OCI-LY3 (cell line): Measurements from ENCODE around the gene ITSN1.

Experiments
- H2AFZ ChIP-seq: fragments of 200-600, 300-600 bp; shearing (Covaris generic); 2 replicates; pipeline ENCODE4 v1.6.0; 2014; ENCODE audit warnings: antibody characterized with exemption, low read depth, low read length
- H3K27ac ChIP-seq: fragments of 200-600, 300-600 bp; sonication (generic); 2 replicates; pipeline ENCODE4 v1.5.1; 2014; ENCODE audit warnings: mild to moderate bottlenecking, low read length, moderate library complexity, mixed read lengths
- H3K27me3 ChIP-seq: fragments of 200-600, 300-600 bp; sonication (generic); 2 replicates; pipeline ENCODE4 v1.6.1; 2014; ENCODE audit warnings: low read depth, low read length, mixed read lengths
- H3K36me3 ChIP-seq: fragments of 200-600, 300-600 bp; sonication (generic); replicated peaks from 2 replicates; pipeline ENCODE3; 2014; ENCODE audit warnings: low read depth, low read length, mixed read lengths
- H3K4me1 ChIP-seq: fragments of 300-600, 200-600 bp; sonication (generic); 2 replicates; pipeline ENCODE4 v1.6.1; 2014; ENCODE audit warnings: low read length, mixed read lengths
- H3K4me2 ChIP-seq: fragments of 200-600, 300-600 bp; sonication (generic); 2 replicates; pipeline ENCODE4 v1.6.1; 2014; ENCODE audit warnings: low read length, mixed read lengths
- H3K4me3 ChIP-seq: fragments of 300-600, 200-600 bp; sonication (generic); 2 replicates; pipeline ENCODE4 v1.5.1; 2014; ENCODE audit warnings: antibody characterized with exemption, mild to moderate bottlenecking, low read length, moderate library complexity
- H3K79me2 ChIP-seq: fragments of 300-600, 200-600 bp; shearing (Covaris generic); 2 replicates; pipeline ENCODE4 v1.6.1; 2014; ENCODE audit warnings: mild to moderate bottlenecking, low read length, mixed read lengths
- H3K9ac ChIP-seq: fragments of 300-600, 200-600 bp; shearing (Covaris generic); 2 replicates; pipeline ENCODE4 v1.6.0; 2014; ENCODE audit warnings: mild to moderate bottlenecking, low read length, moderate library complexity
- H3K9me3 ChIP-seq: fragments of 200-600, 300-600 bp; shearing (Covaris generic); 2 replicates; pipeline ENCODE4 v1.6.1; 2014; ENCODE audit warnings: low read length, mixed read lengths; ENCODE audit not compliant: insufficient read depth
- H4K20me1 ChIP-seq: fragments of 200-600, 300-600 bp; sonication (generic); 2 replicates; pipeline ENCODE4 v1.6.1; 2016; ENCODE audit warnings: low read length, mixed read lengths; ENCODE audit not compliant: insufficient read depth
- EZH2phosphoT487 ChIP-seq: fragments of 200-600 bp; shearing (Covaris generic); IDR thresholded peaks from 2 replicates; pipeline ENCODE4 v1.6.1; 2018; ENCODE audit warnings: antibody characterized with exemption, mixed run types, low read depth
- TF ChIP-seq, protein P1 (sequence below): fragments of 200-600, 300-600 bp; sonication (generic); IDR thresholded peaks from 2 replicates; pipeline ENCODE4 v1.5.1; 2014; ENCODE audit warnings: antibody characterized with exemption, low read length, low read depth

Gene ITSN1

DNA sequence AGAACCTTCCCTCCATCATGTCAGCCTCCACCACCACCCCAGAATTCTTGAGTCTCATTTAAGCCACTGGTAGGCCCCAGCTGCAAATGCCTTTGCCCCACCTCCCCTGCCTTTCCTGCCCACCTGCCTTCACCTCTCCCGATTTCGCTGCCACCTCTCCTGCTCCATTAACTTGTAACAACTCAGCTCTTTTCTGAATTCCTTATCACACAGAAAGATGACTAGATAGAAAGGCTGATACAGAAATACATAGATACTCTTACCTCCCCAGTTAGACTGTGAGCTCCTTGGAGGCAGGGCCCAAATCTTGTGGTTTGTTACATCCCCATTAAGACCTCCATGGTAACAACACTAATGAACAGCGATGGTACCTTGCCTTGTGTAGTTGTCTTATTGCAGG, 203.8 kb downstream of the ITSN1 start:
- no peak overlapping the region for H3K9ac ChIP-seq
- no peaks in the 10 kb centered on the region for H3K4me1 ChIP-seq
- TF ChIP-seq EZH2phosphoT487, result no peak
- TF ChIP-seq, protein P1, sequence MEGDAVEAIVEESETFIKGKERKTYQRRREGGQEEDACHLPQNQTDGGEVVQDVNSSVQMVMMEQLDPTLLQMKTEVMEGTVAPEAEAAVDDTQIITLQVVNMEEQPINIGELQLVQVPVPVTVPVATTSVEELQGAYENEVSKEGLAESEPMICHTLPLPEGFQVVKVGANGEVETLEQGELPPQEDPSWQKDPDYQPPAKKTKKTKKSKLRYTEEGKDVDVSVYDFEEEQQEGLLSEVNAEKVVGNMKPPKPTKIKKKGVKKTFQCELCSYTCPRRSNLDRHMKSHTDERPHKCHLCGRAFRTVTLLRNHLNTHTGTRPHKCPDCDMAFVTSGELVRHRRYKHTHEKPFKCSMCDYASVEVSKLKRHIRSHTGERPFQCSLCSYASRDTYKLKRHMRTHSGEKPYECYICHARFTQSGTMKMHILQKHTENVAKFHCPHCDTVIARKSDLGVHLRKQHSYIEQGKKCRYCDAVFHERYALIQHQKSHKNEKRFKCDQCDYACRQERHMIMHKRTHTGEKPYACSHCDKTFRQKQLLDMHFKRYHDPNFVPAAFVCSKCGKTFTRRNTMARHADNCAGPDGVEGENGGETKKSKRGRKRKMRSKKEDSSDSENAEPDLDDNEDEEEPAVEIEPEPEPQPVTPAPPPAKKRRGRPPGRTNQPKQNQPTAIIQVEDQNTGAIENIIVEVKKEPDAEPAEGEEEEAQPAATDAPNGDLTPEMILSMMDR, result no peak
- no peaks in the 10 kb centered on the region for H4K20me1 ChIP-seq
- H3K79me2 ChIP-seq, result no peaks in the 10 kb centered on the region
- no peaks in the 10 kb centered on the region for H3K27me3 ChIP-seq
- no peak overlapping the region for H3K4me2 ChIP-seq
- H3K9me3 ChIP-seq, result no peaks in the 10 kb centered on the region
- H3K4me3 ChIP-seq, result no peak overlapping the region
- H3K27ac ChIP-seq, result no peak overlapping the region
- no peaks in the 10 kb centered on the region for H3K36me3 ChIP-seq
- no peak overlapping the region for H2AFZ ChIP-seq

DNA sequence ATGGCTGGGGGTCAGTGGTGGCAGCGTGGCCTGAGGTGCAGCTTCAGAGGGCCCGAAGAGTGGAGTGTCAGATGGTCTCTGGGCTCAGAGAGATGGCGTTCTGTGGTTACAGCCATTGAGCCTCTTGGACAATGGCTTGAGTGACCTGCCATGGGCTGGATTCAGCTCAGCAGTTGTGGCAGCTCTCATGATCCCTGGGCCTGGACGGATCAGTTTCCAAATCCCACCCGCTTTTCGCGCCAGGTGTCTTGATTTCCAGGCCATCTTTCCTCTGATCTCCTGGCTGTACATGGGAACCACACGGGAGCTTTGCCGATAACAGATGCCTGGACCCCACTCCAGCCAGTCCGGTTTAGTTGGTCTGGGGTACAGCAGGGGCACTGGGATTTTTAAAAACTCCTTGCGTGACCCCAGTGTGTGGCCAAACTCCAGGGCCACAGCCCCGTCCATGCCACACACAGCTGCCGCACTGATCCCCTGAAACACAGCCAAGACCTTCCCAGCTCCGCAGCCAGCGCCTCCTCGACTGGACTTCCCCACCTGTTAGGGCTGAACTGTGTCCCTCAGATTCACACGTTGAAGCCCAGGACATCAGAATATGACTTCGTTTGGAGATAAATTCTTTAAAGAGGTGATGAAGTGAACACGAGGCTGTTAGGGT, 205.4 kb downstream of the ITSN1 start:
- no peaks in the 10 kb centered on the region for H3K9me3 ChIP-seq
- H3K27ac ChIP-seq, result no peak overlapping the region
- TF ChIP-seq EZH2phosphoT487, result no peak
- TF ChIP-seq, protein P1, result no peak
- H3K4me1 ChIP-seq, result no peaks in the 10 kb centered on the region
- no peaks in the 10 kb centered on the region for H3K79me2 ChIP-seq
- H3K4me2 ChIP-seq, result no peak overlapping the region
- H4K20me1 ChIP-seq, result no peaks in the 10 kb centered on the region
- H3K4me3 ChIP-seq, result no peak overlapping the region
- H2AFZ ChIP-seq, result no peak overlapping the region
- no peak overlapping the region for H3K9ac ChIP-seq
- H3K36me3 ChIP-seq, result no peaks in the 10 kb centered on the region
- no peaks in the 10 kb centered on the region for H3K27me3 ChIP-seq

DNA sequence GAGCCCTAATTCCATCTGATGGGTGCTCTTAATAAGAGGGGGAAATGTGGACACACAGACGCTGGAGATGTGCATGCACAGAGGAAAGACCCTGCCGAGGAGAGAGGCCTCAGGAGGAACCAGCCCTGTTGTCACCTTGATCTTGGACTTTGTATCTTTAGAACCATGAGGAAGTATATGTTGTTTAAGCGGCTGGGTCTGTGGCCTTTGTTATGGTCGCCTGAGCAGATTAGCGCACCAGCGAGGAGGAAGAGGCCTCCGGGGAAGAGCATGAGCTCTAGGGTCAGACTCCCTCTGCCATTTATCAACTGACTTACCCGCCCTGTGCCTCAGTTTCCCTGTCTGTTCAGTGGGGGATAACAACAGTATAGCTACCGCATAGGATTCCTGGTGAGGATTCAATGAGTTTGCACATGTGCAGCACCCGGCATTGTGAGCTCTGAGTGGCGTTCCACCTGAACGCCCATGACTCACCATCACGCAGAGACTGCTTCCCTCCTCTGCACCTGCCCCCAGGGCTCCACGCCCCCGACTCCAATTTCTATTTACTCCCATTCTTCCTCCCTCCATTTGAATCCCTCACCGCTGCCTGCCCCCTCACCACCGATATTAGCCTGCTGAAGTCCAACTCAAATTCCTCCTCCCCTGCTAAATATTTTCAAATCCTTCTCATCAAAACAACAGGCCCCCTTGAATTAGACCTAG, 206.1 kb downstream of the ITSN1 start:
- Histone ChIP-seq H2AFZ (no peak overlapping the region), H3K27me3 (no peaks in the 10 kb centered on the region), H3K4me2 (no peak overlapping the region), H4K20me1 (no peaks in the 10 kb centered on the region), H3K4me3 (no peak overlapping the region), H3K79me2 (no peaks in the 10 kb centered on the region), H3K9me3 (no peaks in the 10 kb centered on the region), H3K9ac (no peak overlapping the region), H3K4me1 (no peaks in the 10 kb centered on the region), H3K36me3 (no peaks in the 10 kb centered on the region), H3K27ac (no peak overlapping the region)
- no peak for TF ChIP-seq EZH2phosphoT487
- TF ChIP-seq, protein P1, result no peak

DNA sequence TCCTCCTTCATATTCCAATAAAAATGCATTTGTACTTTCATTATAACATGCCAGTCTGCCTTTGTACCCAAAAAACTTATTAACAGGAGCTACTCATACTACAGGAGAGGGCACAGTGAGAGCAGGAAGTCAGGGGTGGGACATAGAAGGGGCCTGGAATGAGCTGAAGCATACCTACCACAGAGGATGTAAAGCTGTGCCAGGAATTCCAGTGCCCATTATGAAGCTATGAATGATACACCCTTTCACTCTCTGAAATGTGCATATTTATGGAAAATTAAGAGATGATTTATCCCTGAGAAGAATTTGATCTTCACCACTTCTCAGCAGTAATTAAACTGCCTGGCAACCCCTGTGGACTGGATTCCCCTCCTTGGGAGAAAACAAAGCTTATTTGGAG, 207.5 kb downstream of the ITSN1 start:
- H3K4me2 ChIP-seq, result no peak overlapping the region
- no peaks in the 10 kb centered on the region for H3K79me2 ChIP-seq
- H3K27ac ChIP-seq, result no peak overlapping the region
- no peak overlapping the region for H2AFZ ChIP-seq
- no peaks in the 10 kb centered on the region for H3K9me3 ChIP-seq
- no peaks in the 10 kb centered on the region for H3K27me3 ChIP-seq
- H3K4me1 ChIP-seq, result no peaks in the 10 kb centered on the region
- no peaks in the 10 kb centered on the region for H4K20me1 ChIP-seq
- no peak for TF ChIP-seq EZH2phosphoT487
- TF ChIP-seq, protein P1, result no peak
- H3K4me3 ChIP-seq, result no peak overlapping the region
- no peaks in the 10 kb centered on the region for H3K36me3 ChIP-seq
- no peak overlapping the region for H3K9ac ChIP-seq
